ENCODE measurements around the gene CCDC57. TPM values are rescaled to one million over a fixed set of nuclear protein-coding genes. Genes with fewer than 3 reads are reported as not detected.

CCDC57 gene
- total and polyA plus RNA-seq, 8 donors, result 19.6 to 176 (median 25.4) TPM

GRCh38 chr17:82121660-82122629, 90.7 kb downstream of the CCDC57 start:
- Histone ChIP-seq H3K4me1 (no peaks in the 10 kb centered on the region), H3K4me3 (no peak overlapping the region), H3K27ac (no peak overlapping the region), H3K27me3 (no peaks in the 10 kb centered on the region), H3K9me3 (no peaks in the 10 kb centered on the region), H3K36me3 (no peaks in the 10 kb centered on the region)
- DNase-seq (no peak), ATAC-seq (no peak), FAIRE-seq (no peak)
- WGBS, 2 donors, result 86 to 87% methylated on average over 32 of the region's 32 CpGs
- intact Hi-C loops (cut with DNase I), result no loop called here
- TF ChIP-seq CTCF (IDR thresholded peaks at IDR 0.05), result no peak

DNA sequence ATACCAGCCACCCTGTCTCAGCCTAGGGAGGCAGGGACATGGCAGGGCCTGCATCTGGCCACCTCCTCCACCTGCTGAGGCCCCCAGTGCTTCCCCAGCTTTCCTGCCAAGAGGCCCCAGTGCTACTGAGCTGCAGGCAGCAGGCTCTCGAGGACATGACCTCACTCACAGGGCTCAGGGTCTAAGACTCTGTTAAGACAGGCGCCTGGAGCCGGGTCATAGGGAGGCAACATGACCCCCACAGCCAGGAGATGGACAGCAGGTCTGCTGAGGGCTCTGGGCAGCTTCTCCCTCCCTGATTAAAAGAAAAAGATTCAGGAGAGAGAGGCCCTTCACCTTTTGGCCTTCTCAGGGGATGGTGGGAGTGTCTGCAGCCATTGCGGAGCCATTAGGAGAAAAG, 91.4 kb downstream of the CCDC57 start:
- no peak for DNase-seq
- ATAC-seq, result no peak
- Histone ChIP-seq H3K27ac (no peak overlapping the region), H3K27me3 (no peaks in the 10 kb centered on the region), H3K36me3 (no peaks in the 10 kb centered on the region), H3K4me1 (no peaks in the 10 kb centered on the region), H3K4me3 (no peak overlapping the region), H3K9me3 (no peaks in the 10 kb centered on the region)
- intact Hi-C loops (cut with DNase I), result no loop called here
- no peak for TF ChIP-seq CTCF (IDR thresholded peaks at IDR 0.05)
- no peak for FAIRE-seq
- 90 to 92% methylated on average over 4 of the region's 4 CpGs for WGBS, 2 donors

- Histone ChIP-seq H3K27me3 (no peaks in the 10 kb centered on the region), H3K4me3 (no peak overlapping the region), H3K9me3 (no peaks in the 10 kb centered on the region), H3K36me3 (no peaks in the 10 kb centered on the region), H3K4me1 (no peaks in the 10 kb centered on the region), H3K27ac (no peak overlapping the region)
- intact Hi-C loops (cut with DNase I), result no loop called here
- WGBS, 2 donors, result 83 to 84% methylated on average over 12 of the region's 12 CpGs
- no peak for DNase-seq
- TF ChIP-seq CTCF (IDR thresholded peaks at IDR 0.05), result no peak
- no peak for ATAC-seq
- FAIRE-seq, result no peak
Measured at GRCh38 chr17:82120148-82120547, 92.5 kb downstream of the CCDC57 start.

DNA sequence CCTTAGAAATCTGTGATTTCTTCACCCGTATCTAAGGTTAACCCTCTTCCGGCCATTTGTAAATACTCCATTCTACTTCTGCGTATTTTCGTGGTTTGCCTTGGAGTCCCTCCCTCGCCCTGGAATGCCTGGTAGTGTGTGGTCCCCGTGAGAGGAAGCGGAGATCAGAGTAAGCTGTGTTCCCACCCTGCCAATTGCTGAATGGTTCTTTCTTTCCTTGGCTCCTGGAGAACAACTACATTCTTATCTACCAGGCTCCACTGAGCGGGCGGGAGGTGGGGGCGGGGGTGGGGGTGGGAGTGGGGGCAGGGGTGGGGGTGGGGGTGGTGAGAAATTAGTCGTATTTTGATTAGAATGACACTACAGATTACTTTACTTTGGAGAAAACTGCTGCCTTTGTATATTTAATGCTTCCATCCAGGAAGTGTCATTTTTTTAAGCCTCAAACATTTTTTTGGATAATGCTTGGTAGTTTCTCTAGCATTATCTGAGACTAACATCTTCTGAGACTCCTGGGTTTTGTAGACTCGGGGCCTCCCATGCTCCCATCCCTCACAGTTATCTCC, 93.7 kb downstream of the CCDC57 start:
- intact Hi-C loops (cut with DNase I), result no loop called here
- 63 to 67% methylated on average over 12 of the region's 12 CpGs for WGBS, 2 donors
- no peaks in the 10 kb centered on the region for H3K9me3 ChIP-seq
- no peak overlapping the region for H3K4me3 ChIP-seq
- TF ChIP-seq CTCF (IDR thresholded peaks at IDR 0.05), result no peak
- H3K27ac ChIP-seq, result peak overlapping the region in 3 of 4 donors; percentile 16 to 37 (median 28)
- no peaks in the 10 kb centered on the region for H3K36me3 ChIP-seq
- FAIRE-seq, result no peak
- H3K27me3 ChIP-seq, result no peaks in the 10 kb centered on the region
- no peaks in the 10 kb centered on the region for H3K4me1 ChIP-seq
- ATAC-seq, result peak in 2 of 4 donors; percentile 46 to 70
- DNase-seq, result no peak
